ENCODE measurements around the gene CORO6. TPM values are rescaled to one million over a fixed set of nuclear protein-coding genes. Genes with fewer than 3 reads are reported as not detected.
A peak's percentile ranks its signal among the peaks of the same experiment; 100 is the strongest.

The CORO6 gene
- total and polyA plus RNA-seq, 4 experiments from 2014 or later = 1.6 to 2.2 TPM; not detected in 2

DNA sequence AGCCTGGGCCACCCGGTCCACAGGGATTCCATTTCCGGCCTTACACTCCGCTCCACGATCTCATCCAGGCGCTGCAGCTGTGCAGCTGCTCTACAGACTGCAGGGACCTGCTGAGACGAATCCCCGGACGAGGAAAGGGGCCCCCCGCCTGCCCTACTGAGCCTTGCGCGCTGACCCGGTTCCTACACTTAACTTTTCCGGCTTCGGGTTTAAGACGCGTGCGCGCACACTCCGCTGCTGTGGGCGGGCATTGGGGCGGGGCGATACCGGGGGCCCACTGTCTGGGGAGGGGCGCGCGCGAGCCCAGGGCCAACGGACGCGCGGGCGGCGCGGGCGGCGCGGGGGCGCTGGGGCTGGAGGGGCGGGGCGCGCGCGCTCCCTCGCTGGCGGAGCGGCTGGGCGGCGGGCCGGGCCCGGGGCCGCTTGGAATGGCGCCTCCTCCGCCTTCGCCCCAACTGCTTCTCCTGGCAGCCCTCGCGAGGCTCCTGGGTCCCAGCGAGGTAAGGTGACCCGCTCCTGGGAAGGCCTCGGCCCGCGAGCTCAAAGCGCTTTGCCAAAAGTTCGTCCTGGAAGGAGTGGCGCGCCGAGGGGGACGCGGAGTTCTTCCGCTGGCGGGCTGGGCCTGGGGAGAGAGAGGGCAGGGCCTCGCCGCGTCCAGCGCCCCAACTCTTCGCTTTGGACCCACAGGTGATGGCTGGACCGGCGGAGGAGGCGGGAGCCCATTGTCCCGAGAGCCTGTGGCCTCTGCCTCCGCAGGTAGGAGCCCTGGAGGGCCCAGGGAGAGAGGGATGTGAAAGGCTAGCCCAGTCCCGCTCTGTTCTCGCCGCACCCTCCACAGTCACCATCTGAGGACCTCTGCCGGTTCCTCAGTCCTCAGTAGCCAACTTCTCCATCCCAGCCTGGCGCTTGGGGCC is 54.1 kb downstream of the CORO6 start, which contains the start of gene TP53I13:
TSS of gene TP53I13 (plus strand) at position 371 of the 914 bp plus-strand sequence. CDS start at position 429, 58 bp downstream.
- peaks cover 31% of the 10 kb centered on the region for H3K4me1 ChIP-seq (ENCODE audit: insufficient read depth, low read length)
- ChIA-PET CTCF (ENCODE audit: partially characterized antibody) (interaction anchor here (0.8 to 28.5 kb wide), 9 partner anchors 11 to 363 kb away, joined by 3 to 523 read pairs (median 6); partner anchors contain the start of genes ANKRD13B, CORO6 and SSH2), POLR2A (ENCODE audit: partially characterized antibody) (interaction anchor here (0.6 to 10.2 kb wide), 21 partner anchors 8 to 723 kb away, joined by 3 to 119 read pairs (median 5); partner anchors contain the start of genes ANKRD13B, BLMH, GIT1 and SSH2)
- H3K27me3 Mint-ChIP-seq = no peaks in the 10 kb centered on the region
- H3K36me3 Mint-ChIP-seq = peaks cover 0 to 14% of the 10 kb centered on the region in 2 donors
- H3K36me3 ChIP-seq (ENCODE audit: insufficient read depth, low read length) = no peaks in the 10 kb centered on the region
- intact Hi-C loops (cut with micrococcal nuclease) = loop anchor here (1.0 to 5.0 kb wide), 6 partner anchors 12 to 276 kb away; partner anchors contain the start of genes GIT1, NUFIP2 and TAOK1
- peak within 1 kb of the TSS; percentile 92 to 98 (median 95) for H3K27ac Mint-ChIP-seq
- H3K9me3 ChIP-seq (ENCODE audit: control insufficient read depth in 1 of 2, low read length in 2 of 2) = no peaks in the 10 kb centered on the region
- H3K4me3 Mint-ChIP-seq = peak within 1 kb of the TSS; percentile 92 to 98 (median 96)
- H3K27me3 ChIP-seq (ENCODE audit: insufficient read depth, low read length) = no peaks in the 10 kb centered on the region
- H3K27ac ChIP-seq (ENCODE audit: low read depth, low read length) = peak within 1 kb of the TSS; percentile 61
- H3K4me3 ChIP-seq (ENCODE audit: low read length in 2 of 2) = peak within 1 kb of the TSS; percentile 58 to 83
- DNase-seq = peak; percentile 78 to 86 (median 83)
- peaks cover 23 to 55% (median 34%) of the 10 kb centered on the region in 4 donors for H3K4me1 Mint-ChIP-seq
- no peaks in the 10 kb centered on the region for H3K9me3 Mint-ChIP-seq

DNA sequence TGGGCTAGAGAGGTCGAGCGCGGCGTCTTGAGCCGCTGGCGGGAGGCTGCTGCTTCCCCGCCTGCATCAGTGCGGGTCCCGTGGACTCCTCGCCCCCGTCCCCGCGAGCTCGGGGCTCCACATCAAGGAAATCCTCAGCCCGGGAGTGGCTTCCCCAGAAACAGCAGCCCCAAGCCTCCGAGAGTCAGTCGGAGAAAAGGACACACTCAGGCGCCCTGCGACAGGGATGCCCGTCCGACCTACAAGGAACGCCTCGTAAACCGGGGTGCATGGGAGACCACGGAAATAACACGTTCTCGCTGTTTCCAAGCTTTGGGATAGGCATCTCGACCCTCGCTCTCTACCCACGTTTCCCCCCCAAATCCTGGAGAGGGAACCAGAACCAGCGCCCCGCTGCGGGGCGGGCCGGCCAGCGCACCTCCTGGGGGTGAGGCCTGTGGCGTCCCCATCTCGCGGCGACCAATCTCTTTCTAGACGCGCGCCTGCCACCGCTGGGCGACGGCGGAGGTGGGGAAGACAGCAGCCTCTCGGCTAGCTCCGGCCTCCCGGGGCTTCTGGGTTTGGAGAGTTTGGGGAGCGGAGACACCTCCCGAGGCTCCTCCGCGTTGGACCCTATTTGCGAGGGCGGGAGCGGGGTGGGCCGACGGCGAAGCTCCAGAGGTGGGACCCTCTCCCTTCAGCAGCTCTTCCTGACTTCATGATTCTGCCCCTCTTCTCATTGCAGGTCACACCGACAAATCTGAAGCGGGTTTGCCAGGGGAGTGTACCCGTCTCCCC is 55.0 kb downstream of the CORO6 start:
- Mint-ChIP-seq H3K4me1 (peaks cover 25 to 59% (median 36%) of the 10 kb centered on the region in 4 donors), H3K4me3 (peak overlapping the region; percentile 92 to 98 (median 96)), H3K9me3 (no peaks in the 10 kb centered on the region), H3K36me3 (peaks cover 0 to 13% of the 10 kb centered on the region in 2 donors), H3K27ac (peak overlapping the region; percentile 92 to 98 (median 95)), H3K27me3 (no peaks in the 10 kb centered on the region)
- Histone ChIP-seq H3K36me3 (ENCODE audit: insufficient read depth, low read length) (no peaks in the 10 kb centered on the region), H3K4me3 (ENCODE audit: low read length in 2 of 2) (peak overlapping the region; percentile 58 to 83), H3K27ac (ENCODE audit: low read depth, low read length) (peak overlapping the region; percentile 61), H3K4me1 (ENCODE audit: insufficient read depth, low read length) (peaks cover 31% of the 10 kb centered on the region), H3K27me3 (ENCODE audit: insufficient read depth, low read length) (no peaks in the 10 kb centered on the region), H3K9me3 (ENCODE audit: control insufficient read depth in 1 of 2, low read length in 2 of 2) (no peaks in the 10 kb centered on the region)
- ChIA-PET CTCF (ENCODE audit: partially characterized antibody) (interaction anchor here (0.8 to 28.5 kb wide), 7 partner anchors 11 to 362 kb away, joined by 3 to 523 read pairs (median 6); partner anchors contain the start of genes ANKRD13B, CORO6 and SSH2), POLR2A (ENCODE audit: partially characterized antibody) (interaction anchor here (0.6 to 10.2 kb wide), 21 partner anchors 9 to 724 kb away, joined by 3 to 119 read pairs (median 5); partner anchors contain the start of genes ANKRD13B, BLMH, GIT1 and SSH2)
- DNase-seq = peak; percentile 74 to 80 (median 76)
- intact Hi-C loops (cut with micrococcal nuclease) = loop anchor here (1.0 to 5.0 kb wide), 6 partner anchors 13 to 275 kb away; partner anchors contain the start of genes GIT1, NUFIP2 and TAOK1

DNA sequence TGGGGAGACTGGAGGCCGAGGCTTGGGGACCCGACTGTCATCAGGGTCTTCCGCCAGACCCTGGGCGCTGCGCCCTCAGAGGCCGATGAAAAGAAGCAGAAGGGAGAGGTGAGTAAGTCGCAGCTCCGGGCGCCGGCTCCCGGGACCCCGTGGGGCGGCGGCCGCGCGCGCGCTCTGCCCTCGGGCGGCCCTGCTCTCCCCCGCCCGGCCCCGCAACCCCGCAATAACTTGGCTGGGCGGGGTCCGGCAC is 55.5 kb downstream of the CORO6 start:
- Histone ChIP-seq H3K4me3 (ENCODE audit: low read length in 2 of 2) (peak overlapping the region; percentile 58 to 83), H3K27ac (ENCODE audit: low read depth, low read length) (peak overlapping the region; percentile 61), H3K4me1 (ENCODE audit: insufficient read depth, low read length) (peaks cover 31% of the 10 kb centered on the region), H3K36me3 (ENCODE audit: insufficient read depth, low read length) (no peaks in the 10 kb centered on the region), H3K9me3 (ENCODE audit: control insufficient read depth in 1 of 2, low read length in 2 of 2) (no peaks in the 10 kb centered on the region), H3K27me3 (ENCODE audit: insufficient read depth, low read length) (no peaks in the 10 kb centered on the region)
- H3K9me3 Mint-ChIP-seq = no peaks in the 10 kb centered on the region
- POLR2A ChIA-PET (ENCODE audit: partially characterized antibody) = interaction anchor here (0.7 to 10.2 kb wide), 19 partner anchors 10 to 1257 kb away, joined by 3 to 119 read pairs (median 9); partner anchors contain the start of genes ANKRD13B, CRLF3, GIT1 and SSH2
- no peak for DNase-seq
- peaks cover under 1 to 13% of the 10 kb centered on the region in 2 donors for H3K36me3 Mint-ChIP-seq
- CTCF ChIA-PET (ENCODE audit: partially characterized antibody) = interaction anchor here (2.5 to 28.5 kb wide), 4 partner anchors 13 to 197 kb away, joined by 13 to 523 read pairs (median 35); partner anchors contain the start of genes ANKRD13B and CORO6
- intact Hi-C loops (cut with micrococcal nuclease) = loop anchor here (5.0 kb wide), 2 partner anchors 195 to 275 kb away; partner anchors contain the start of gene NUFIP2
- peaks cover 25 to 65% (median 41%) of the 10 kb centered on the region in 4 donors for H3K4me1 Mint-ChIP-seq
- no peaks in the 10 kb centered on the region for H3K27me3 Mint-ChIP-seq
- peak overlapping the region in 5 of 7 donors; percentile 29 to 98 (median 68) for H3K27ac Mint-ChIP-seq
- peak overlapping the region; percentile 80 to 98 (median 96) for H3K4me3 Mint-ChIP-seq

DNA sequence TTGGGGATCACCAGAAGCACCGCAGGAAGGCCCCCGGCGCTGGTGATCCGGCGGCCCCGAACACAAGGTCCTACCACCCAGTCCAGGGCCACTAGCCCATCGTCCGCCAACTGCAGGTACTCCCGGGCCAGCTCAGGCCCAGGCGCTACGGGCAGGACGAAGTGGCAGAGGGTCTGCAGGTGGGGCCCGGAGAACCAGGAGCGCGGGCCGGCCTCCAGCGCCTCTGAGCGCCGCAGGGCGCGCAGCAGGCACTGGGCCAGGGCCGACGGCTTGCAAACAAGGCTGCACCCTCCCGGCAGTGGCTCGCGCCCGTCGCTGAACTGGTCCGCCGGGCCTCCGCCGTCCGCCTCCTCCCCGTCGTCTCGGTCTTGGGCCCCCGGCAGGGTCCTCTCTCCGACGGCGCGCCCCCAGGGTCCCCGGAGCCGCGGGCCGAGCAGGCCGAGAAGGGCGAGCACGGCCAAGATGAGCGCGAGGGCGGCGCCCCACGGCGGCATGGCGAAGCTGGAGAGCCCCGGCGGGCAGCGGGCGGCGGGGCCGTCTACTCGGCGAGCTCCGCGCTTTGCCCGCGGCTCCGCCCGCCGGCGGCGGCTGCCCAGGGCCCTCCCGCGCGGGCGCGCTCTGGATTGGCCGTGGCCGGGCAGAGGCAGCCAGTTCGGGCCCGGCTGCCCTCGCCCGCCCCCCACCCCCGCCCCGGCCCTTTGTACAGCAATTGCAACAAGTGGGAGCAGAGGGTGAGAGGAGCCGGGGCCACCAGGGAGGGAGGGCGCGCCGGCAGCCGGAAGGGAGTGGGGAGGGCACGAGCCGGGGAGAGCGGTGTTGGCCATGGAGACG is 56.0 kb downstream of the CORO6 start, which contains the start of gene ABHD15:
TSS of gene ABHD15 (minus strand) at position 565 of the 831 bp plus-strand sequence. CDS start at position 494, 71 bp downstream.
- peaks cover 6 to 18% of the 10 kb centered on the region in 2 donors for H3K36me3 Mint-ChIP-seq
- peak within 1 kb of the TSS; percentile 87 to 98 (median 93) for H3K27ac Mint-ChIP-seq
- Histone ChIP-seq H3K27ac (ENCODE audit: low read depth, low read length) (peak within 1 kb of the TSS; percentile 61), H3K4me3 (ENCODE audit: low read length in 2 of 2) (peak within 1 kb of the TSS; percentile 58 to 83), H3K36me3 (ENCODE audit: insufficient read depth, low read length) (peaks cover 5% of the 10 kb centered on the region), H3K4me1 (ENCODE audit: insufficient read depth, low read length) (peaks cover 35% of the 10 kb centered on the region), H3K9me3 (ENCODE audit: control insufficient read depth in 1 of 2, low read length in 2 of 2) (no peaks in the 10 kb centered on the region), H3K27me3 (ENCODE audit: insufficient read depth, low read length) (no peaks in the 10 kb centered on the region)
- peak; percentile 58 to 74 (median 61) for DNase-seq
- no peaks in the 10 kb centered on the region for H3K27me3 Mint-ChIP-seq
- ChIA-PET POLR2A (ENCODE audit: partially characterized antibody) (interaction anchor here (0.6 to 10.2 kb wide), 25 partner anchors 10 to 1257 kb away, joined by 3 to 119 read pairs (median 5); partner anchors contain the start of genes ANKRD13B, CRLF3, GIT1 and NUFIP2), CTCF (ENCODE audit: partially characterized antibody) (interaction anchor here (1.0 to 28.5 kb wide), 5 partner anchors 11 to 197 kb away, joined by 4 to 523 read pairs (median 13); partner anchors contain the start of genes ANKRD13B and CORO6)
- H3K9me3 Mint-ChIP-seq = no peaks in the 10 kb centered on the region
- H3K4me1 Mint-ChIP-seq = peaks cover 30 to 69% (median 46%) of the 10 kb centered on the region in 4 donors
- H3K4me3 Mint-ChIP-seq = peak within 1 kb of the TSS; percentile 92 to 98 (median 96)
- intact Hi-C loops (cut with micrococcal nuclease) = loop anchor here (5.0 kb wide), 2 partner anchors 196 to 274 kb away; partner anchors contain the start of gene NUFIP2

DNA sequence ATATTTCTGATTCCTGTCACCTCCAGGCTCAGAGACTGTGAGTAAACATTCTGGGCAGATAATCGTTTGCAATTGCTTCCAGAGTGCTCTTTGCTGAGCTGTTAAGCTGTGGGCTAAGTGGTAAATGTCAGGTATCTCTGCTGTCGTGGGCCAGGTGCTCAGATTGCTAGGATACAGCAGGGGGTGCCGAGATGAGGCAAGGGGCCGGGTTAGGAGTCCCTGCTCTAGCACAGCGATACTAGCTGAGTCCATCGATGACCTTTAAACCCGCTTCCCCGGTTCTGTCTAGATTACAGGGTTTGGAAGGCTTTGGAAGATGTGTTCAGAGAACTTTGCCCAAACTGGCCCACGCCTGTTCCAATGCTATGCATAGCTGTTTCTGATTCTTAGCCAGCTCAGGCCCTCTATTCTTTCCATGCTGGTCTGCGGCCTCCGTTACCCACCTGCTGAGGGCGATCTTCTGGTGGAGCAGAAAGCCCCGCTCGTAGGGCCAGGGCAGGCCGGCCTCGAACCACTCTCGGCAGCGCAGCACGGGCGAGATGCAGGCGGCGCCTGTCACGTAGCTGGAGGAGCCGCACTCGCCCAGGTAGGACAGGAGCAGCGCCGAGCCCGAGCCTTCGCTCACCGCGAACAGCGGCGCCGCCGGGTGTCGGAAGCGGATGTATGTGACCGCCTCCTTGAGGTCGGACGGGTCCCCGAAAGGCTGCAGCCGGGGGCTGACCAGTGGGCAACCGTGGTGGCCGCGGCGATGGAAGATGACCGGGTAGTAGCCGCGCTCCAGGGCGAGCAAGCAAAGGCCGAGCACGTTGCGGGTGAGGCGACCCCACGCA is 56.9 kb downstream of the CORO6 start:
- Histone ChIP-seq H3K4me1 (ENCODE audit: insufficient read depth, low read length) (peaks cover 42% of the 10 kb centered on the region), H3K27me3 (ENCODE audit: insufficient read depth, low read length) (no peaks in the 10 kb centered on the region), H3K4me3 (ENCODE audit: low read length in 2 of 2) (peak overlapping the region; percentile 32 to 80), H3K36me3 (ENCODE audit: insufficient read depth, low read length) (peaks cover 9% of the 10 kb centered on the region), H3K27ac (ENCODE audit: low read depth, low read length) (peak overlapping the region; percentile 53), H3K9me3 (ENCODE audit: control insufficient read depth in 1 of 2, low read length in 2 of 2) (no peaks in the 10 kb centered on the region)
- intact Hi-C loops (cut with micrococcal nuclease) = loop anchor here (5.0 kb wide), 2 partner anchors 196 to 274 kb away; partner anchors contain the start of gene NUFIP2
- Mint-ChIP-seq H3K27ac (peak overlapping the region; percentile 86 to 95 (median 93)), H3K4me1 (peaks cover 28 to 64% (median 44%) of the 10 kb centered on the region in 4 donors), H3K36me3 (peaks cover 6 to 19% of the 10 kb centered on the region in 2 donors), H3K27me3 (no peaks in the 10 kb centered on the region), H3K9me3 (no peaks in the 10 kb centered on the region), H3K4me3 (peak overlapping the region; percentile 91 to 95 (median 92))
- CTCF ChIA-PET (ENCODE audit: partially characterized antibody) = interaction anchor here (1.0 to 28.5 kb wide), 5 partner anchors 11 to 196 kb away, joined by 3 to 523 read pairs (median 7); partner anchors contain the start of gene CORO6
- DNase-seq = peak; percentile 58 to 65 (median 62)
- POLR2A ChIA-PET (ENCODE audit: partially characterized antibody) = interaction anchor here (0.6 to 10.2 kb wide), 19 partner anchors 9 to 1258 kb away, joined by 3 to 119 read pairs (median 5); partner anchors contain the start of genes ANKRD13B, CRLF3, GIT1 and NUFIP2

Measured in CD4-positive, alpha-beta memory T cell (primary cell).